Measurements from ENCODE around the gene GRM6. TPM values are rescaled to one million over a fixed set of nuclear protein-coding genes. Genes with fewer than 3 reads are reported as not detected.

Gene GRM6
- total and polyA plus RNA-seq, 10 donors: not detected

GRCh38 chr5:178990491-178990890 is 4.6 kb downstream of the GRM6 start:
- Histone ChIP-seq H3K27me3 (replicated peaks in 1 of 7) (peaks cover 0 to 41% (median 21%) of the 10 kb centered on the region in 7 donors), H3K4me3 (no peak overlapping the region), H3K4me1 (peaks cover 0 to 13% (median 2%) of the 10 kb centered on the region in 6 donors), H3K36me3 (no peaks in the 10 kb centered on the region), H3K9me3 (peaks cover 0 to 73% (median 52%) of the 10 kb centered on the region in 8 donors), H3K27ac (no peak overlapping the region)
- peak; percentile 67 for DNase-seq
- intact Hi-C loops (cut with DNase I; ENCODE audit: low total_unique reads): no loop called here
- no peak for TF ChIP-seq POLR2A (IDR thresholded peaks at IDR 0.05)
- no peak for TF ChIP-seq POLR2AphosphoS5 (IDR thresholded peaks at IDR 0.05)
- no peak for TF ChIP-seq CTCF (IDR thresholded peaks at IDR 0.05 in 8 of 11, conservative IDR thresholded peaks at IDR 0.05 in 3 of 11)
- 75 to 90% (median 85%) methylated on average over 11 to 12 of the region's 12 CpGs for WGBS, 5 donors

- intact Hi-C loops (cut with DNase I; ENCODE audit: low total_unique reads): no loop called here
- Histone ChIP-seq H3K36me3 (no peaks in the 10 kb centered on the region), H3K4me3 (no peak overlapping the region), H3K4me1 (peaks cover 0 to 5% (median 0%) of the 10 kb centered on the region in 6 donors), H3K9me3 (peaks cover 0 to 82% (median 63%) of the 10 kb centered on the region in 8 donors), H3K27me3 (replicated peaks in 1 of 7) (peaks cover 0 to 30% (median 13%) of the 10 kb centered on the region in 7 donors), H3K27ac (no peak overlapping the region)
- TF ChIP-seq POLR2AphosphoS5 (IDR thresholded peaks at IDR 0.05) (no peak), POLR2A (IDR thresholded peaks at IDR 0.05) (no peak), CTCF (IDR thresholded peaks at IDR 0.05 in 8 of 11, conservative IDR thresholded peaks at IDR 0.05 in 3 of 11) (no peak)
- peak; percentile 31 for DNase-seq
- WGBS, 5 donors: 89 to 96% (median 93%) methylated on average over 7 of the region's 7 CpGs
Measured at GRCh38 chr5:178989311-178989710, 5.8 kb downstream of the GRM6 start.

- no peak for TF ChIP-seq POLR2A (IDR thresholded peaks at IDR 0.05)
- TF ChIP-seq POLR2AphosphoS5 (IDR thresholded peaks at IDR 0.05): no peak
- no peak for TF ChIP-seq CTCF (IDR thresholded peaks at IDR 0.05 in 8 of 11, conservative IDR thresholded peaks at IDR 0.05 in 3 of 11)
- WGBS, 5 donors: 89 to 98% (median 91%) methylated on average over 23 to 27 of the region's 27 CpGs
- Histone ChIP-seq H3K36me3 (no peaks in the 10 kb centered on the region), H3K27ac (no peak overlapping the region), H3K9me3 (peaks cover 0 to 82% (median 69%) of the 10 kb centered on the region in 8 donors), H3K4me1 (no peaks in the 10 kb centered on the region), H3K4me3 (no peak overlapping the region), H3K27me3 (replicated peaks in 1 of 7) (peaks cover 0 to 23% (median 6%) of the 10 kb centered on the region in 7 donors)
- DNase-seq: peak; percentile 51
- intact Hi-C loops (cut with DNase I; ENCODE audit: low total_unique reads): no loop called here
Measured at GRCh38 chr5:178988436-178989220, 6.5 kb downstream of the GRM6 start.

- TF ChIP-seq CTCF (IDR thresholded peaks at IDR 0.05 in 8 of 11, conservative IDR thresholded peaks at IDR 0.05 in 3 of 11): no peak
- no peak for TF ChIP-seq POLR2A (IDR thresholded peaks at IDR 0.05)
- no peak for TF ChIP-seq POLR2AphosphoS5 (IDR thresholded peaks at IDR 0.05)
- H3K36me3 ChIP-seq: no peaks in the 10 kb centered on the region
- peaks cover 3 to 98% (median 90%) of the 10 kb centered on the region in 8 donors for H3K9me3 ChIP-seq
- H3K27ac ChIP-seq: no peak overlapping the region
- peak; percentile 66 for DNase-seq
- WGBS, 5 donors: 94 to 98% (median 96%) methylated on average over 36 to 43 of the region's 43 CpGs
- peaks cover 0 to 7% (median 0%) of the 10 kb centered on the region in 7 donors for H3K27me3 ChIP-seq (replicated peaks in 1 of 7)
- H3K4me1 ChIP-seq: no peaks in the 10 kb centered on the region
- intact Hi-C loops (cut with DNase I; ENCODE audit: low total_unique reads): no loop called here
- no peak overlapping the region for H3K4me3 ChIP-seq
Measured at GRCh38 chr5:178986326-178986960, 8.7 kb downstream of the GRM6 start.

Measured in spleen (tissue), 11 donors.